D721Med (cell line): ENCODE results near the gene NPLOC4.

Experiments
- DNase-seq: peaks from one replicate; pipeline ENCODE4 v3.0.0; 2011; ENCODE audit warnings: low spot score; ENCODE audit not compliant: insufficient read length
- FAIRE-seq: peaks from 2 replicates; lab custom pipeline; 2011; peaks lifted over from hg19 to GRCh38; lab: Jason Lieb, UNC
- TF ChIP-seq, protein P1 (sequence below): IDR thresholded peaks from 2 replicates; pipeline ENCODE4 v1.5.1; 2012; ENCODE audit warnings: mild to moderate bottlenecking, control low read depth; ENCODE audit not compliant: insufficient read depth; ENCODE audit errors: missing control alignments

Gene NPLOC4

DNA sequence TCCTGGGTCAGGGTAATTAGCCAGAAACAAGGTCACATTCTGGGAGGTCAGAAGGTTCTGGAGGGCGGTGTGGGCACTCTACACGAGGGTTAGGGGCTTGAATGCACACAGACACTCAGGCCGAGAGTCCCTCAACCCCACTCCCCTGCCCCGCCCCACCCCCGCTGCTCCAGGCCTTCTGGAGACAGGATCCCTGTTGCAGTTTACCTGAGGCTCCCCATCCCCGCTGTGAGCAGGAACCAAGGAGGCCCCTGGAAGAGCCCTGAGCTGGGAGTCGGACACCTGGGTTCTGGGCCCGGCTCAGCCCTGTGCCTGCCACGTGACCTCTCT lies 119.9 kb downstream of the NPLOC4 start:
- no peak for DNase-seq
- FAIRE-seq: no peak
- TF ChIP-seq, protein P1, sequence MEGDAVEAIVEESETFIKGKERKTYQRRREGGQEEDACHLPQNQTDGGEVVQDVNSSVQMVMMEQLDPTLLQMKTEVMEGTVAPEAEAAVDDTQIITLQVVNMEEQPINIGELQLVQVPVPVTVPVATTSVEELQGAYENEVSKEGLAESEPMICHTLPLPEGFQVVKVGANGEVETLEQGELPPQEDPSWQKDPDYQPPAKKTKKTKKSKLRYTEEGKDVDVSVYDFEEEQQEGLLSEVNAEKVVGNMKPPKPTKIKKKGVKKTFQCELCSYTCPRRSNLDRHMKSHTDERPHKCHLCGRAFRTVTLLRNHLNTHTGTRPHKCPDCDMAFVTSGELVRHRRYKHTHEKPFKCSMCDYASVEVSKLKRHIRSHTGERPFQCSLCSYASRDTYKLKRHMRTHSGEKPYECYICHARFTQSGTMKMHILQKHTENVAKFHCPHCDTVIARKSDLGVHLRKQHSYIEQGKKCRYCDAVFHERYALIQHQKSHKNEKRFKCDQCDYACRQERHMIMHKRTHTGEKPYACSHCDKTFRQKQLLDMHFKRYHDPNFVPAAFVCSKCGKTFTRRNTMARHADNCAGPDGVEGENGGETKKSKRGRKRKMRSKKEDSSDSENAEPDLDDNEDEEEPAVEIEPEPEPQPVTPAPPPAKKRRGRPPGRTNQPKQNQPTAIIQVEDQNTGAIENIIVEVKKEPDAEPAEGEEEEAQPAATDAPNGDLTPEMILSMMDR: no peak

DNA sequence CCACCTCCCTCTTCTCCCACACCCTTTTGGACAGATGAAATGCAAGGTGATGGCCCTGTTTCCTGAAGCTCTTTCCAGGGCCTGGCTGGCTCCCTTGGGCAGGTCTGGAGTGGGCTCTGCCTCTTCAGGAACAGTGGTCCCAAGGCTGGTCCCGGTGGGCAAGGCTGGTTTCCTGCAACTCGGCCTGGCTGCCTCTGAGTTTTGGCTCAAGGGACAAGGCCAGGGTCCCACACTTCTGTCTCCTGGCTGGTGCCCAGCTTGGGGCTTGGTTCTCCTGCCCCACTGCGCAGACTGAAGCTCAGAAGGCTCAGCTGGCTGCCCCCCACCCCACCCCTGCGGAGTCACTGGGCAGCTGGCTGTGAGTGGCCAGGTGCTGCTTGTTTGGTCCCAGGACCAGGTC lies 120.5 kb downstream of the NPLOC4 start:
- no peak for FAIRE-seq
- no peak for DNase-seq

DNA sequence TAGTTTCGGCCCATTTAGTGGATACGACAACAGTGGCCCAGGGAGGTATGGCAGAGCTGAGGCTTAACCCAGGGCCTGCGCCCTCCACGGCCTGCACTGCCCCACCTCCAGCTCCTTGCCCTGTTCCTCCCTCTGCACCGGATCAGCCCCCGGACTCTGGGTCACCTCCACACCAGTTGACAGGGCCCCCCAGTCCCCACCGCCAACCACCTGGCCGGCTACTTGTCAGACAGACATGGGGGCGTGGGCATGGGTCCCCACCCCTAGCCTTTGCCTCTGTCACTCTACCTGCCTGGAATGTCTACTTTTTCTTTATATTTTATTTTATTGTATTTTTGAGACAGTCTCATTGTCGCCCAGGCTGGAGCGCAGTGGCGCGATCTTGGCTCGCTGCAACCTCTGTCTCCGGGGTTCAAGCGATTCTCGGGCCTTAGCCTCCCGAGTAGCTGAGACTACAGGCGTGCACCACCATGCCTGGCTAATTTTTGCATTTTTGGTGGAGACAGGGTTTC lies 121.3 kb downstream of the NPLOC4 start:
- TF ChIP-seq, protein P1: no peak
- FAIRE-seq: no peak

More for the DNA sequence above, 120.5 kb downstream of the NPLOC4 start:
- TF ChIP-seq, protein P1: no peak

DNA sequence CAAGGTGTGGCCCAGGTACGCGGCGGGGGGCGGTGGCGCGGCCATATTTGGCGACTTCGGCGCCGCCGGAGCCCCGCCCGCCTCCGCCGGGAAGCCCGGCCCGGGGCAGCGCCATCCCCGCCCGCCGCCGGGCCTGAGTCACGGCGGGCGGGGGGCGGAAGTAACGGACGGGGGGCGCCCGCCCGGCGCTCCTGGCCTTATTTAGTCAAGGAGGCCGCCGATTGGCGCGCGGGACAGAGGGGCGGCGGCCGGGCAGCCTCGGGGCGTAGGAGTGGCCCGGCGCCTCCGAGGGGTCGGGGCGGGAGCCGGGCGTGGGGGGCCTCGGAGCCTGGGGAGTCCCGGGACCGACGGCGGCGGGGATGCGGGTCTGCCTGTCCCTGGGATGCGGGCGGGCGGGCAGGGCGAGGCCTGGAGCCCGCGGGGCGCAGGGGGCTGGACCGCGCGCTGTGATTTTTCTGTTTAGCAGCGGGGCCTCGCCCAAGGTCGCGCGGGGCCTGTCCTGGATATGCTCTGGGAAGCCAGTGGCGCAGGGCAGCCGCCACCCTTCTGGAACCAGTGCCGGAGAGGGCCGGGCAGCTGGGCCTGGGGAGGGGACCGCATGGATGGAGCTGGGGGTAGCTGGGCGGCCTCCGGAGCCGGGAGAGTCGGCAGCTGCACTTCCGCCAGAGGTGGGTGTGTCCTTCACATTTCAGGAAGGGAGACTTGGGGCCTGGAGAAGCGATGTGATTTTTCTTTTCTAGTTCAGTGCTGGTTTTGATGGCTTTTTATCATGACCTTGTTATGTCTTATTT lies 122.0 kb downstream of the NPLOC4 start:
- TF ChIP-seq, protein P1: no peak
- no peak for FAIRE-seq
- no peak for DNase-seq

More for the DNA sequence above, 121.3 kb downstream of the NPLOC4 start:
- no peak for DNase-seq

DNA sequence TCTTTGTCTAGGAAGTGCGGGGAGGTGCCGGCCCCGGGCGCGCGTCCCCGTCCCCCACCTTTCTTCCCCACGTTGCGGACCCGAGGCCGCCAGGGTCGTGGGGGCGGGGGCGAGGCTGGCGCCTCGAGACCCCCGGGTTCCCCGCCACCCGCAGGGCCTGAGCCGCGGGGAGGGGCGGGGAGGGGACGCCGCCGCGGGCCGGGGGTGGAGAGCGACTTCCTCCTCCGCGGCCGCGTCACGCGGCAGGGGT lies 122.5 kb downstream of the NPLOC4 start:
- DNase-seq (no peak), FAIRE-seq (no peak)
- TF ChIP-seq, protein P1: no peak

DNA sequence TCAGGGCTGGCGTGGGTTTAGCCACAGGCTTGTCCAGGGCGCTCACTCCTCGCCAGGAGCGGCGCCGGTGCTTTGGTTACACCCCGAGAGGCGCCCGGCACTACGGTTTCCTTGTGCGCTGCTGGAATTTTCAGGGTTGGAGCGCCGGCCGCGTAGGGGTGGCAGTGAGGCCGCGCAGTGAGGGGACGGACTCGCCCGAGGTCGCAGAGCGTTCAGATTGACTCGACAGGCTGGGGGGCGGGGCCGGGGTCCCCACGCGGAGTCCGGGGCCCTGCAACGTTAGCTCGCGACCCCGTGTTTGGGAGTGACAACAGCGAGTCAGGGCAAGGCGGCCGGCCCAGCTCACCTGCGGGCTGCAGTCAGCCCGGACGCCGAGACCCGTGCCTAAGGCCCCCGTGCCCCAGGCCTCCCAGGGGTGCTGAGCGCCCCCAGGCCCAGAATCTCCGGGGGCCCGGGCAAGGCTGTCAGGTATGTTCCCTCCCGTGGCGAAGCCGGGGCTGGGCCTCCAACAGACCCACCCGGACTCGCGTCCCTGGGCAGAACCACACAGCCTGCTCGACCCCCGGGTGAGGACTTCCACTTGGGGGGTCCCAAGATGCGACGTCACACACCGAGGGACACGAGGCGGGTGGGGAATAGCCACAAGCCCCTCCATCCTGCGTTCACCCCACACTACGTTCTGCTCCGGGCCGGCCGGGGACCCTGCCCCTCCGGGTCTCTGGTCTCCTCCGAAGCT lies 123.0 kb downstream of the NPLOC4 start:
- no peak for FAIRE-seq
- DNase-seq: no peak
- TF ChIP-seq, protein P1: no peak

DNA sequence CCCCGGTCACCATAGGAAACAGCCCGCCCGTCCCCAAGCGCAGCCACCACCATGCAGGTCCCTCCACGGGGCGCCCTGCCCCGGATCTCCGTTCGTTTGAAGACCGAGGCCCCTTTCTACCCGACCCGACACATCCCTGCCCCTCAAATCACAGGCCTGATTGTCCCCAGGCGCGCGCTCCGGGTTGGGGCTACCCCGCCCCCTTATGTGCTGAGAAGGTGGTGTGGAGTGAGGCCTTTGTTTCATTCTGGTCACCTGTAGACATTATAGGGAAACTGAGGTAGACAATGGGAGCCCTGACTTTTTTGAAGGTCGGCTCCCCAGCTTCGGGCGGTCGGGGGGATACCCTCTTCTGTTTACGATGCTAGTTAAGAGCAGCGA lies 123.5 kb downstream of the NPLOC4 start:
- no peak for DNase-seq
- TF ChIP-seq, protein P1: no peak
- FAIRE-seq: no peak
